Tibial nerve (tissue), 4 donors: ENCODE data around the gene RASA3.

Source experiments
- EP300 ChIP-seq, 2 donors: sonication (generic); formaldehyde crosslinking; IDR thresholded peaks; one replicate each; pipeline ENCODE4 v1.6.1; 2017; ENCODE audit warnings: antibody characterized with exemption in 2 of 2, mild to moderate bottlenecking in 1 of 2
- POLR2A ChIP-seq, 2 donors: fragments of 450-650 bp; IDR thresholded peaks; one replicate each; pipeline ENCODE4 v1.6.1; 2017; ENCODE audit warnings: antibody characterized with exemption in 2 of 2, mild to moderate bottlenecking in 2 of 2, moderate library complexity in 2 of 2
- TF ChIP-seq, protein P1 (sequence below), 5 experiments: fragments of 200-600 bp in 3 of 5; fragments of 450-650 bp in 2 of 5; sonication (generic) in 3 of 5; IDR thresholded peaks; one replicate each; pipeline ENCODE4 v1.5.1; 2016 to 2019; ENCODE audit warnings: antibody characterized with exemption in 5 of 5, mild to moderate bottlenecking in 3 of 5, moderate library complexity in 2 of 5

GRCh38 chr13:114164053-114164452, 31.6 kb upstream of the RASA3 start:
- TF ChIP-seq, protein P1, sequence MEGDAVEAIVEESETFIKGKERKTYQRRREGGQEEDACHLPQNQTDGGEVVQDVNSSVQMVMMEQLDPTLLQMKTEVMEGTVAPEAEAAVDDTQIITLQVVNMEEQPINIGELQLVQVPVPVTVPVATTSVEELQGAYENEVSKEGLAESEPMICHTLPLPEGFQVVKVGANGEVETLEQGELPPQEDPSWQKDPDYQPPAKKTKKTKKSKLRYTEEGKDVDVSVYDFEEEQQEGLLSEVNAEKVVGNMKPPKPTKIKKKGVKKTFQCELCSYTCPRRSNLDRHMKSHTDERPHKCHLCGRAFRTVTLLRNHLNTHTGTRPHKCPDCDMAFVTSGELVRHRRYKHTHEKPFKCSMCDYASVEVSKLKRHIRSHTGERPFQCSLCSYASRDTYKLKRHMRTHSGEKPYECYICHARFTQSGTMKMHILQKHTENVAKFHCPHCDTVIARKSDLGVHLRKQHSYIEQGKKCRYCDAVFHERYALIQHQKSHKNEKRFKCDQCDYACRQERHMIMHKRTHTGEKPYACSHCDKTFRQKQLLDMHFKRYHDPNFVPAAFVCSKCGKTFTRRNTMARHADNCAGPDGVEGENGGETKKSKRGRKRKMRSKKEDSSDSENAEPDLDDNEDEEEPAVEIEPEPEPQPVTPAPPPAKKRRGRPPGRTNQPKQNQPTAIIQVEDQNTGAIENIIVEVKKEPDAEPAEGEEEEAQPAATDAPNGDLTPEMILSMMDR (IDR thresholded peaks at IDR 0.05), result no peak
- no peak for TF ChIP-seq POLR2A (IDR thresholded peaks at IDR 0.05)
- TF ChIP-seq EP300 (IDR thresholded peaks at IDR 0.05), result no peak
